H9 (cell line): ENCODE data around the gene FERMT1. TPM values are rescaled to one million over a fixed set of nuclear protein-coding genes. Genes with fewer than 3 reads are reported as not detected.

Source experiments
- DNase-seq: peaks from one replicate; pipeline ENCODE4 v3.0.0-alpha.2; 2017
- H2AFZ ChIP-seq: one replicate; pipeline ENCODE4 v1.6.1; 2013; ENCODE audit warnings: mild to moderate bottlenecking, low read length, control low read depth, moderate library complexity
- H2AK5ac ChIP-seq: 2 replicates; pipeline ENCODE4 v1.6.1; 2013; ENCODE audit warnings: low read length, control low read depth, mixed read lengths; ENCODE audit not compliant: insufficient read length
- H2BK120ac ChIP-seq: one replicate; pipeline ENCODE4 v1.6.1; 2013; ENCODE audit warnings: low read depth, mild to moderate bottlenecking, low read length, control low read depth, inconsistent platforms; ENCODE audit not compliant: poor library complexity, severe bottlenecking
- H2BK12ac ChIP-seq: 2 replicates; pipeline ENCODE4 v1.6.1; 2013; ENCODE audit warnings: low read length, control low read depth, mixed read lengths, low read depth; ENCODE audit not compliant: insufficient read length
- H2BK15ac ChIP-seq: 2 replicates; pipeline ENCODE4 v1.6.1; 2013; ENCODE audit warnings: low read depth, low read length, control low read depth
- H2BK20ac ChIP-seq: one replicate; pipeline ENCODE4 v1.6.1; 2013; ENCODE audit warnings: low read depth, mild to moderate bottlenecking, low read length, control low read depth, inconsistent platforms; ENCODE audit not compliant: poor library complexity, severe bottlenecking
- H2BK5ac ChIP-seq: 2 replicates; pipeline ENCODE4 v1.6.1; 2013; ENCODE audit warnings: low read length, control low read depth, mixed read lengths; ENCODE audit not compliant: insufficient read length
- H3K14ac ChIP-seq: 2 replicates; pipeline ENCODE4 v1.6.1; 2013; ENCODE audit warnings: low read length, control low read depth; ENCODE audit not compliant: insufficient read depth
- H3K18ac ChIP-seq: 2 replicates; pipeline ENCODE4 v1.6.1; 2013; ENCODE audit warnings: low read depth, mild to moderate bottlenecking, mixed read lengths, low read length, control low read depth; ENCODE audit not compliant: insufficient read length
- H3K23ac ChIP-seq: 2 replicates; pipeline ENCODE4 v1.6.1; 2013; ENCODE audit warnings: low read length, control low read depth, mixed read lengths, low read depth; ENCODE audit not compliant: insufficient read length
- H3K23me2 ChIP-seq: 2 replicates; pipeline ENCODE4 v1.6.1; 2013; ENCODE audit warnings: low read depth, mild to moderate bottlenecking, mixed read lengths, low read length, control low read depth; ENCODE audit not compliant: insufficient read length, poor library complexity, severe bottlenecking
- H3K27ac ChIP-seq: 2 replicates; pipeline ENCODE4 v1.5.1; 2013; ENCODE audit warnings: low read length, control low read depth, mixed read lengths, low read depth; ENCODE audit not compliant: insufficient read length
- H3K27me3 ChIP-seq: 2 replicates; pipeline ENCODE4 v1.6.1; 2013; ENCODE audit warnings: low read length, control low read depth, inconsistent platforms; ENCODE audit not compliant: insufficient read depth
- H3K4ac ChIP-seq: 2 replicates; pipeline ENCODE4 v1.6.1; 2013; ENCODE audit warnings: low read depth, mild to moderate bottlenecking, control low read depth, inconsistent platforms, low read length, moderate library complexity
- H3K4me1 ChIP-seq: 2 replicates; pipeline ENCODE4 v1.6.1; 2013; ENCODE audit warnings: low read length, control low read depth, inconsistent platforms; ENCODE audit not compliant: insufficient read depth
- H3K4me2 ChIP-seq: 2 replicates; pipeline ENCODE4 v1.6.1; 2013; ENCODE audit warnings: low read length, control low read depth, mixed read lengths; ENCODE audit not compliant: insufficient read length, insufficient read depth
- H3K56ac ChIP-seq: 2 replicates; pipeline ENCODE4 v1.6.1; 2013; ENCODE audit warnings: low read depth, mild to moderate bottlenecking, mixed read lengths, low read length, control low read depth; ENCODE audit not compliant: insufficient read length
- H3K79me1 ChIP-seq: 2 replicates; pipeline ENCODE4 v1.6.1; 2013; ENCODE audit warnings: low read depth, mild to moderate bottlenecking, moderate library complexity, low read length, control low read depth, inconsistent platforms; ENCODE audit not compliant: insufficient read depth, poor library complexity, severe bottlenecking
- H3K79me2 ChIP-seq: 2 replicates; pipeline ENCODE4 v1.6.1; 2013; ENCODE audit warnings: low read length, control low read depth, inconsistent platforms; ENCODE audit not compliant: insufficient read depth
- H3K9ac ChIP-seq: 2 replicates; pipeline ENCODE4 v1.6.1; 2013; ENCODE audit warnings: low read length, control low read depth, mixed read lengths; ENCODE audit not compliant: insufficient read length; ENCODE audit errors: extremely low read depth
- H3K9me3 ChIP-seq: one replicate; pipeline ENCODE4 v1.6.1; 2013; ENCODE audit warnings: low read depth, low read length, inconsistent platforms; ENCODE audit not compliant: control insufficient read depth
- H3T11ph ChIP-seq: one replicate; pipeline ENCODE4 v1.6.1; 2013; ENCODE audit warnings: mild to moderate bottlenecking, low read length, control low read depth, inconsistent platforms
- H4K20me1 ChIP-seq: one replicate; pipeline ENCODE4 v1.6.1; 2013; ENCODE audit not compliant: control insufficient read depth, insufficient read length, insufficient read depth
- H4K5ac ChIP-seq: 2 replicates; pipeline ENCODE4 v1.6.1; 2013; ENCODE audit warnings: low read depth, mild to moderate bottlenecking, mixed read lengths, low read length, control low read depth; ENCODE audit not compliant: insufficient read length
- H4K8ac ChIP-seq: replicated peaks from 2 replicates; pipeline ENCODE4 v1.6.1; 2013; ENCODE audit warnings: low read length, control low read depth, mixed read lengths, low read depth; ENCODE audit not compliant: insufficient read length
- H4K91ac ChIP-seq: 2 replicates; pipeline ENCODE4 v1.6.1; 2013; ENCODE audit warnings: low read depth, mild to moderate bottlenecking, moderate library complexity, mixed read lengths, low read length, control low read depth; ENCODE audit not compliant: insufficient read length
- H3K27ac Mint-ChIP-seq, 3 experiments: 2 replicates in 2 of 3; 3 replicates in 1 of 3; pipeline ENCODE4 v1.8.0; 2020 to 2021; ENCODE audit warnings: mixed read lengths in 3 of 3, mild to moderate bottlenecking in 1 of 3, moderate library complexity in 1 of 3
- H3K27me3 Mint-ChIP-seq: 2 replicates; pipeline ENCODE4 v1.8.0; 2021; ENCODE audit warnings: low read depth, mild to moderate bottlenecking, moderate library complexity, mixed read lengths
- H3K36me3 Mint-ChIP-seq, 3 experiments: 2 replicates in 2 of 3; 3 replicates in 1 of 3; pipeline ENCODE4 v1.8.0; 2020 to 2021; ENCODE audit warnings: low read depth in 3 of 3, mixed read lengths in 3 of 3; ENCODE audit not compliant: insufficient read depth in 1 of 3
- H3K4me1 Mint-ChIP-seq, 2 experiments: 2 replicates each; pipeline ENCODE4 v1.8.0; 2020; ENCODE audit warnings: mixed read lengths in 2 of 2
- H3K4me3 Mint-ChIP-seq, 2 experiments: 2 replicates in 1 of 2; 3 replicates in 1 of 2; pipeline ENCODE4 v1.8.0; 2020 to 2021; ENCODE audit warnings: mild to moderate bottlenecking in 2 of 2, mixed read lengths in 2 of 2, moderate library complexity in 1 of 2
- H3K9me3 Mint-ChIP-seq, 2 experiments: 2 replicates in 1 of 2; 3 replicates in 1 of 2; pipeline ENCODE4 v1.8.0; 2020; ENCODE audit warnings: mild to moderate bottlenecking in 2 of 2, mixed read lengths in 2 of 2, moderate library complexity in 1 of 2
- WGBS: extraction: QIAGEN DNeasy Blood & Tissue Kit; methylation state at CpG from one replicate; pipeline ENCODE4 v1.1.7; 2013; ENCODE audit warnings: missing lambda C conversion rate, low lambda C conversion rate, mixed read lengths; ENCODE audit not compliant: insufficient read length; ENCODE audit errors: extremely low coverage; 5-methylcytosine and 5-hydroxymethylcytosine counted together
- total RNA-seq: library from RNA; stranded (reverse); gene quantifications from 2 replicates; pipeline ENCODE4 v1.2.1, GENCODE V29; 2021
- TF ChIP-seq, protein P1 (sequence below): fragments of 200-600 bp; sonication (generic); conservative IDR thresholded peaks from 3 replicates; pipeline ENCODE4 v1.8.0; 2021; ENCODE audit warnings: antibody characterized with exemption, mild to moderate bottlenecking

The FERMT1 gene
- total RNA-seq, 1 experiment from 2014 or later: 9.6 TPM

DNA sequence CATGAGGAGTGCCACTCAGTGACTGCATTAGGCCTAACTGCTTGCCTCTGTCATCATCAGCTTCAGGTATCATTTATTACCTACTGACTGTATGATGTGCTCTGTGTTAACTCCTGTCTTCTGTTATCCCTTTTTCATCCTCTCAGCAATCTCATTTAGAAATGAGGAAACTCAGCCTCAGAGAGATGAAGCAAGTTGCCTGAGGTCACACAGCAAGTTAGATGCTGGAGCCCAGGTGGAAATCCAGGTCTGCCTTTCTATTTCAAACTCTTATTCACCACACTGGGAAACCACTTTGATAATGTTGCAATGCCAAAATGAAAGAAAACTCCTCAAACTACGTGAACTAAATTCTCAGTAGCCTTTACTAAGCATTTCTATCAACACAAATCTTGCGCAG lies 1.3 kb downstream of the FERMT1 start:
- TF ChIP-seq, protein P1, sequence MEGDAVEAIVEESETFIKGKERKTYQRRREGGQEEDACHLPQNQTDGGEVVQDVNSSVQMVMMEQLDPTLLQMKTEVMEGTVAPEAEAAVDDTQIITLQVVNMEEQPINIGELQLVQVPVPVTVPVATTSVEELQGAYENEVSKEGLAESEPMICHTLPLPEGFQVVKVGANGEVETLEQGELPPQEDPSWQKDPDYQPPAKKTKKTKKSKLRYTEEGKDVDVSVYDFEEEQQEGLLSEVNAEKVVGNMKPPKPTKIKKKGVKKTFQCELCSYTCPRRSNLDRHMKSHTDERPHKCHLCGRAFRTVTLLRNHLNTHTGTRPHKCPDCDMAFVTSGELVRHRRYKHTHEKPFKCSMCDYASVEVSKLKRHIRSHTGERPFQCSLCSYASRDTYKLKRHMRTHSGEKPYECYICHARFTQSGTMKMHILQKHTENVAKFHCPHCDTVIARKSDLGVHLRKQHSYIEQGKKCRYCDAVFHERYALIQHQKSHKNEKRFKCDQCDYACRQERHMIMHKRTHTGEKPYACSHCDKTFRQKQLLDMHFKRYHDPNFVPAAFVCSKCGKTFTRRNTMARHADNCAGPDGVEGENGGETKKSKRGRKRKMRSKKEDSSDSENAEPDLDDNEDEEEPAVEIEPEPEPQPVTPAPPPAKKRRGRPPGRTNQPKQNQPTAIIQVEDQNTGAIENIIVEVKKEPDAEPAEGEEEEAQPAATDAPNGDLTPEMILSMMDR: no peak
- H2AFZ ChIP-seq: no peak overlapping the region
- H2BK15ac ChIP-seq: no peak overlapping the region
- WGBS: no CpG with 5 or more reads among the region's 2 CpGs
- peak overlapping the region; percentile 71 for H3K4me2 ChIP-seq
- Mint-ChIP-seq H3K36me3 (peaks cover 18 to 23% (median 22%) of the 10 kb centered on the region in 3 experiments), H3K4me1 (peaks cover 35 to 41% of the 10 kb centered on the region in 2 experiments), H3K4me3 (peak overlapping the region; percentile 17 to 70; a peak in 4 of 5 replicates), H3K9me3 (no peaks in the 10 kb centered on the region; a peak in 2 of 5 replicates), H3K27ac (no peak overlapping the region), H3K27me3 (peaks cover 30% of the 10 kb centered on the region)
- no peak overlapping the region for H3K4ac ChIP-seq
- no peaks in the 10 kb centered on the region for H3K79me2 ChIP-seq
- no peak overlapping the region for H3K27ac ChIP-seq
- H3K9me3 ChIP-seq: no peaks in the 10 kb centered on the region
- H3K18ac ChIP-seq: no peak overlapping the region
- no peak overlapping the region for H4K8ac ChIP-seq
- no peak overlapping the region for H3K56ac ChIP-seq
- no peak overlapping the region for H2AK5ac ChIP-seq
- no peak overlapping the region for H3T11ph ChIP-seq
- H3K23ac ChIP-seq: no peak overlapping the region
- no peak overlapping the region for H3K14ac ChIP-seq
- no peak for DNase-seq
- no peak overlapping the region for H2BK120ac ChIP-seq
- peaks cover 8% of the 10 kb centered on the region for H3K4me1 ChIP-seq
- peaks cover 9% of the 10 kb centered on the region for H3K23me2 ChIP-seq
- H3K27me3 ChIP-seq: peaks cover 4% of the 10 kb centered on the region; the same call in 1 of the 2 replicates
- no peaks in the 10 kb centered on the region for H3K79me1 ChIP-seq
- no peak overlapping the region for H2BK5ac ChIP-seq
- no peak overlapping the region for H4K91ac ChIP-seq
- H4K20me1 ChIP-seq: no peaks in the 10 kb centered on the region
- H3K9ac ChIP-seq: no peak overlapping the region
- H2BK20ac ChIP-seq: no peak overlapping the region
- no peak overlapping the region for H4K5ac ChIP-seq
- no peak overlapping the region for H2BK12ac ChIP-seq
